GM21786 (cell line): ENCODE measurements around the gene LRMDA.

ENCODE experiments used
- ATAC-seq: cut with Tn5 transposase; IDR thresholded peaks from one replicate; pipeline ENCODE4 v1.9.1; 2021; ENCODE audit not compliant: unreplicated experiment

Gene LRMDA

GRCh38 chr10:75531571-75532031 lies 100.2 kb downstream of the LRMDA start:
- ATAC-seq: no peak

GRCh38 chr10:75532253-75532924 lies 101.0 kb downstream of the LRMDA start:
- ATAC-seq: peak; percentile 43

- ATAC-seq: no peak
These were observed 106.7 kb downstream of the LRMDA start for GRCh38 chr10:75538144-75538543.

GRCh38 chr10:75538765-75539164 lies 107.3 kb downstream of the LRMDA start:
- no peak for ATAC-seq

GRCh38 chr10:75540357-75540966 lies 109.0 kb downstream of the LRMDA start:
- peak; percentile 46 for ATAC-seq

GRCh38 chr10:75540981-75541380 lies 109.6 kb downstream of the LRMDA start:
- ATAC-seq: no peak

GRCh38 chr10:75541411-75541810 lies 110.0 kb downstream of the LRMDA start:
- no peak for ATAC-seq

- ATAC-seq: no peak
These were observed 110.7 kb downstream of the LRMDA start for GRCh38 chr10:75542084-75542483.

GRCh38 chr10:75542906-75543305 lies 111.5 kb downstream of the LRMDA start:
- no peak for ATAC-seq

- ATAC-seq: no peak
These were observed 113.0 kb downstream of the LRMDA start for GRCh38 chr10:75544386-75544785.

- no peak for ATAC-seq
These were observed 113.7 kb downstream of the LRMDA start for GRCh38 chr10:75544993-75545706.

GRCh38 chr10:75546004-75546403 lies 114.6 kb downstream of the LRMDA start:
- no peak for ATAC-seq

- peak; percentile 85 for ATAC-seq
These were observed 116.2 kb downstream of the LRMDA start for GRCh38 chr10:75547391-75548298.

GRCh38 chr10:75548356-75548755 lies 116.9 kb downstream of the LRMDA start:
- ATAC-seq: no peak

GRCh38 chr10:75550191-75550590 lies 118.8 kb downstream of the LRMDA start:
- ATAC-seq: no peak

GRCh38 chr10:75552171-75552570 lies 120.7 kb downstream of the LRMDA start:
- ATAC-seq: no peak

GRCh38 chr10:75553550-75553949 lies 122.1 kb downstream of the LRMDA start:
- ATAC-seq: no peak

- ATAC-seq: no peak
These were observed 123.9 kb downstream of the LRMDA start for GRCh38 chr10:75555323-75555722.

- ATAC-seq: no peak
These were observed 124.9 kb downstream of the LRMDA start for GRCh38 chr10:75556320-75556719.

GRCh38 chr10:75565286-75566251 lies 134.1 kb downstream of the LRMDA start:
- ATAC-seq: peak; percentile 52
